HG02885 (cell line): ENCODE results near the gene RBPJL.

Experiments used
- ATAC-seq: cut with Tn5 transposase; IDR thresholded peaks from one replicate; pipeline ENCODE4 v1.9.1; 2021; ENCODE audit warnings: mild to moderate bottlenecking; ENCODE audit not compliant: unreplicated experiment, poor library complexity

The RBPJL gene

DNA sequence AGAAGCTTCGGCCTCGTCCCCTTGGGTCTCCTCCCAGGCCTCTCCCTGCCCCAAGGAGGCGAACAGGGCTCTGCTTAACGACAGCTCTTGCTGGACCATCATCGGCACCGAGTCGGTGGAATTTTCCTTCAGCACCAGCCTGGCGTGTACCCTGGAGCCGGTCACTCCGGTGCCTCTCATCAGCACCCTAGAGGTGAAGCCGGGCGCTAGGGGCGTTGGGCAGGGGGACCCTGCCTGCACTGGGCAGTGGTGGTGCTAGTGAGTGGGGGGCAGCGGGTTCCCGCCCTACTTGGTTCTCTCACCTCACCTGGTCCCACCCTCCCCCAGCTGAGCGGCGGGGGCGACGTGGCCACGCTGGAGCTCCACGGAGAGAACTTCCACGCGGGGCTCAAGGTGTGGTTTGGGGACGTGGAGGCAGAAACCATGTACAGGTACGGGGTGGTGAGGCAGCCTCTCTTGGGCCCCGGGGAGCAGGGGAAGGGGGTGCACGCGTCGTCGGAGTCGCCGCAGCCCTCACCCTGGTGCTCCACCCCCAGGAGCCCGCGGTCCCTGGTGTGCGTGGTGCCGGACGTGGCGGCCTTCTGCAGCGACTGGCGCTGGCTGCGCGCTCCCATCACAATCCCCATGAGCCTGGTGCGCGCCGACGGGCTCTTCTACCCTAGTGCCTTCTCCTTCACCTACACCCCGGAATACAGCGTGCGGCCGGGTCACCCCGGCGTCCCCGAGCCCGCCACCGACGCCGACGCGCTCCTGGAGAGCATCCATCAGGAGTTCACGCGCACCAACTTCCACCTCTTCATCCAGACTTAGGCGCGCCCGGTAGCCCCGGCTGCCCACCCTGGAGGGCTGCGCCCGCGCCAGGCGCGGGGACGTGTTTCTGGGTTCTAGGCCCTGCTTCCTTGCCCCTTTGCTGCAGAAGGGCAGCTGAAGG lies 9.8 kb downstream of the RBPJL start:
- ATAC-seq: no peak

DNA sequence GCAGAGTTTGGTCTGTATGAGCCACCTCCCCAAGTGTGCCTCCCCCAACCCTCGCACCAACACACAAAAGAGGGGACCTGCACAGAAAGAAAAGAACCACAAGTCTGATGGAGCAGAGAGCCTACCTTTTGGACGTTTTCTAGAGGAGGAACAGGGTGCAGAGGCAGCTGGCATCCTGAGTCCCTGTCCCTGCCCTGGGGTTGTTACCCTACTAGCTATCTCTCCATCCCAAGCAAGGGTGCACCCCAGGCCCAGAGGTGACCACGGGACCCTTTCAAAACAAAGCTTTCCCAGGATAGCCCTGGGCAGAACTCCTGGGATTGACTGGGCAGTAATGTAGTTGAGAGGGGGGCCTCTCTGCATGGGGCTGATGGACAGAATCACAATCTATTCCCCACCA lies 11.2 kb downstream of the RBPJL start:
- no peak for ATAC-seq

DNA sequence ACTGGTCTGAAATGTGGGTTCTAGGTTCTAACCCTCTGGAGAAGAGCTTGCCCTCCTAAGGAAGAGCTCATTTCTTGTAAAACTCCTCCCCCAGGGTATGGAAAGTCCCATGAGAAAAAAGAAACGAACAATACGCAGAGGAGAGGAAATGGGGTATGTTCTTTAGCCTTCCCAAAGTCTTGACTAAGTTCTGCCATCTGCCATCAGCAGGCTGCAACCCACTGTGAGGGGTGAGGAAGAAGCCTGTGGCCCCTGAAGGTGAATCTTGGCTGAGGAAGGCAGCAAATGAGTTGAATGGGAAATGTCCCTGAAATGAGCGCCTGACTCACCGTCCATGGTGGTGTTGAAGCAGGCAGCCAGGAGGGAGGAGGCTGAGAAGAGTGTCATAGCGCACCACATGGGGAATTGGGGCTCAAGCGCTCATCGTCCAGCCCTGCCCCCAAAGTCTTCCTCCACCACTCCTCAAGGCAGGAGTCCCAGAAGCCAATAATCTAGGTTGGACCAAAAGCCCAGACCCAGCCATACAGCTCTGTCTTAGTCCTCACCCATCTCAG lies 11.8 kb downstream of the RBPJL start:
- no peak for ATAC-seq

DNA sequence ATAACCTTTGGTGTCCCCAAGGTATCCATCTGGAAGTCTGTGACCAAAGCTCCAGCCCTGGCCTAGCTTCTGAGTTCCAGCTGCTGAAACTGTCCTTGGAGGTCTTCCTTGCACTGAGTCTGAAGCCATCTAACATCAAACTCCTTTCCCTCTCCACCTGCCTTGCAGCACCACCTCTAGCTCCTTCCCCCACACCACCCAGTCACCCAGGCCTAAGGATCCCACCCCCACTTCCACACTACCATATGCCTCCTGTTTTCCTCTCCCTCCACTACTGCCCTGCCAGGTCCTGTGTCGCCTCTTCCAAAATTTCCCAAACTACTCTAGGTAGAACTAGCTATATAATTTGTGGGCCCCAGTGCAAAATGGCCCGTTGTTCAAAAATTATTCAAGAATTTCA lies 12.3 kb downstream of the RBPJL start:
- ATAC-seq: no peak

DNA sequence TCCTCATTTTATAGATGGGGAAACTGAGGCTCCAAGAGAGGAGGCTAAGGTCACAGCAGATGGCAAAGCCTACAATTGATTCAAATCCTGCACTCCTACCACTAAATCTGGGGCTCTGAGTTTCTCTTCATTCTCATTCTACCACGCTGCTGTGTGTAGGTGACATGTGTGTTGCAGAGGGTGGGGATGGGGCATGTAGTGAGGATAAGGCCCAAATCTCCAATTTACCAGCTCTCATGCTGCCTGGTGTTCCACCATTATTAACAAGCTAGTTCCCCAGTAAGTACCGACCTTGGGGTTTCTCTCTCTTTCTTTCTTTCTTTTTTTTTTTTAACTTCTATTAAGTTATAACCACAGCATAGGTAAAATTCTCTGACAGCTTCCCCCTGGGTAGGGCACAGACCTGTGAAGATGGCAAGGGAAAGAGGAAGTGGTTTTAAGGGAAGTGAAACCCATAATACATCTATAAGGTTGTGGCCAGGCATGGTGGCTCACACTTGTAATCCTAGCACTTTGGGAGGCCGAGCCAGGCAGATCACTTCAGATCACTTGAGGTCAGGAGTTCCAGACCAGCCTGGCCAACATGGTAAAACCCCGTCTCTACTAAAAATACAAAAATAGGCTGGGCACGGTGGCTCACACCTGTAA lies 14.4 kb downstream of the RBPJL start:
- no peak for ATAC-seq

DNA sequence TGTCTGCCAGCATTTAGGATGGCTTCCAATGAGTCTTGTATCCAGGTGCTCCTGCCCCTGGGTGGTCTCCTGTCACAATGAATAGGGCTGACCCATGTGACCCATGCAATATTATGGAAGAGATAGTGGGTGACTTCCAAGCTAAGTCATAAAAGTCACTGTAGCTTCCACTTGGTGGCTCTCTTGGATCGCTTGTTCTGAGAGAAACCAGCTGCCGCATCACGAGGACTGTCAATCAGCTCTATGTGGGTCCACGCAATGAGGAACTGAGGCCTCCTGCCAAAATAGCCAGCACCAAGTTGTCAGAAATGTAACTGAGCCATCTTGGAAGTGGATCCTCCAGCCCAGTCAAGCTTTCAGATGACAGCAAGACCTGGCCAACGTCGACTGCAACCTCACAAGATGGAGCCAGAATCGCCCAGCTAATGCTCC lies 16.3 kb downstream of the RBPJL start:
- ATAC-seq: no peak

DNA sequence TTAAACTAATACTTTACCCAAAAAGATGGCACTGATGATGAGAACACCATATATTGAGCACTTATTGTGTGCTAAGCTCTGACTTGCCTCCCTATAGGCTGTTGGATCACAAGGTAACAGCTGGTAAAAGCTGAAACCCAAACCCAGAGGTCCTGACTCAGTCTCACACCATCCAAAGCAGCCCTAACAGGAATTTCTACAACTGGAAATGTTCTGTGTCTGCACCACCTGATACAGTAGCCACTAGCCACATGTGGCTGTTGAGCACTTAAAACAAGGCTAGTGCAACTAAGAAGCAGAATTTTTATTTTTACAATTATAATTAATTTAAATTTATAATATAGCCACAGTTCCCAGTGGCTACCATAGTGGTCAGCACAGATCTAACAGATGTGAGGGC lies 17.1 kb downstream of the RBPJL start:
- no peak for ATAC-seq

DNA sequence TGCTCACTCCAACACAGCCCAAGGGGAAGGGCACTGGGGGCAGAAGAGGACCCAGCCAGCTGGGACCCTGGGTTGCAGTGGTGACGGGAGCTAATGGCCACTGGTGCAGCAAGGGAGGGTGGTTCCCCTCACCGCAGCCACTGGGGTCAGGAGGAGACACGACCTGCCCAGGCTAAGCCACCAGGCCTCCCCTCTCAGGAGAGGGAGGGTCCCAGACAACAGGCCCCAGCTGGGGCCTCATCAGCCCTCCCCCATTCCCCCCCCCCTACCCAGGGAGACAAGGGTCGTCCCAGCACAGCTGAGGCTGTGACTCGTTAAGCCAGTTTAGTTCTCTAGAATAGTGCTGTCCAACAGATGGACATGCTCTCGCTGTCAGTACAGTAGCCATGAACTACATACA lies 18.7 kb downstream of the RBPJL start:
- no peak for ATAC-seq

DNA sequence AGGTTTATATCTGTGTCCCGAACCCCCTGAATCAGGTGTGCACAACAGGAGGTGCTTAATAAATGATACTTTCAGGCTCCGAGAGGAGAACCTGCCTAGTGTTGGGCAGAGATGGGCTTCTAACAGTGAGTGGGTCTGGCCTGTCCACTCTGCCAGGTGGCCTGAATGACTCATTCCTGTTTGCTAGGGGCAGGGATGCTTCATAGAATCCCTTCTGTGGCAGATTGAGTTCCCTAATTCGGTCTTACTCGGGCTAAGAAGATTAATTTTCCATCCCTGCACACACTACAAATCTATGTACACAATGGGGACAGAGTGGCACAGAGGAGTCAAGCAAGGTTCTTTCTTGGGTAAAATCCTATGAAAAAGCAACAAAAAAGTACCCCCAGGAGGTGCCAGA lies 21.8 kb downstream of the RBPJL start:
- ATAC-seq: no peak

DNA sequence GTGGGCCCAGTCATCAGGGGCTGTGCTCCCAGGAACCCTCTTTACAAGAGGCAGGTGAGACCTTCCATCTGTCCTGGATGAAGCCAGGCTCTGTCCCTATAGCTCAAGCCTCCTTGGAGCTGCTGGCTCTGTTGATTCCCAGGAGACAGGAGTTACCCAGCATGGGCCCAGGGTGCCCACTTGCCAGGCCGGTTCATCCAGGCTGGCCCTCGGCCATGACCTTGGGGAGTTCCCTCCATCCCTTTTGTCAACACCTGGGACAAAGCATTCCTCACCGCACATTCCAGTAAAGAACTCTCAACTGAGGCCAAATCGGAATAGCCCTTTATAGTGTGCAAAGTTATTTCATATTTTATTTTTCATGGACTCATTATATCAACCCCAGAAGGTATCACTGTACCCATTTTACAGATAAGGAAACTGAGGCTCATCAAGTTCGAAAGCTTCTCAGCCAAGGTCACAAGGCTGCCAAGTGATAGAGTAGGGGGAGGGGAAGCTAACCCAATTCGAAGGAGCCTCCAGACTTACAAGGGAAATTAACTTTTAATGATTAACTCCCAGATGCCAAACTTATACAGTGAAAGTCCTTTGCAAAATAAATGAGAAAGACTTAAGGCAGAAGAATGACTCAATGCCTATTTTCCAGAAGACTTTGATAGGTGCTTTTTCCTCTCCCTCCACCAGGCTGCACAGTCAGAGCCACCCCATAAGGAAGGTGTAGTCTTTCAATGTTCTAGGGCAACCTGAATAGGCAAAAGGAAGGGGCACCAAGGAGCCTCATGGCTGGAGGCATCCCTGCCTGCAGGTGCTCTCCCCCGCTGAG lies 23.1 kb downstream of the RBPJL start:
- ATAC-seq: no peak

DNA sequence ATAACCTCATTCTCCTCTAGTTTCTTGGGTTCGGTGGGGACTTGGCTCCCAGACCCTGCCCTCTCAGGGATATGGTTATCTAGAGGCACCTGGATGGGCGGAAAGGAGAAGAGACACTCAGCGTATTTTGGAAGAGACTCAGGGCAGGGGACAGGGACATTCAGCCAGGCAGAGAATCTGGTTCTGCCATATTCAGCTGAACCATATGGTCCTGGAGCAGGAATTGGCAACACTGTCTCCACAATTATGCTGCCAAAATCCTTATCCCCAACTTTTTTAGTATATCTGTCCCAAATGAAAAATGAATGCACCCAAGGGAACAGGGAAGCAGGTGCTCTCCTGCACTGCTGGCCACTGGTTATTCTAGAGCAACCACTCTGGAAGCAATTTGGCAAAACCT lies 23.8 kb downstream of the RBPJL start:
- ATAC-seq: no peak

DNA sequence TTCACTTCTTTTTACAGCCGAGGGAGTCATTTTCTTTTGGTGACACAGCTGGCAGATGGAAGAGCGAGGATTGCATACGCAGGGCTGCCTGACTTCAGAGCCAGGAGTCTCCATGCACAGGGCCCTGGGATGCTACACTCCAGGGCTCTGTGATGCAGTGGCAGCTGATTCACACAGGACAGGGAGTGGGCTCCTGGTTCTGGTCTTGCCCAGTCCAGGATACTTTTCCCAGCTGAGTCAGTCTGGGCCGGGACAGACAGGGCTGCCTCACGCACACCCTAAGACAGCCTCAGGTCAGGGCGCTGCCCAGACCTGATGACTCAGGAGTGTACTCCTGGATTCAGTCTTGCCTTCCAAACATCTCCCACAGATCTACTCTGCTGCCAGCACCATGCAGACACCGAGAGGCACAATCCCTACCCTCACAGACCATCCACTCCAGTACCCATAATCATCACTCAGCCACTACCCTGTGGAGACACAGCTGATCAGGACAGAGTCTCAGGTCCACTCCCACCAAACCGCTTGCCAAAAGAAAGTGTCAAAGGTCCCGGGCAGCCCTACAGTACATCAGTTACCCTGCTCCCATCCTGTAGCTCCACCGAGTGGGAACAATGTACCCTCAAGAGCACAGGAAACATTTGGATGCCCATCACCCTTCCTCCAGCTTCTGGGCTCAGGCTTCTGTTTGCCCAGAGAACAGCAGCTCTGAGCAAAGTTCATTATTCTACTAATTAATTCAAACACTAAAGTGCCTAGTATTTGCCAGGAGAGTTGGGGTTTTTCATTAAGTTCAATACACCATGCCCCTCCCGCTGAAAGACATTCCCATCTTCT lies 30.1 kb downstream of the RBPJL start:
- no peak for ATAC-seq

DNA sequence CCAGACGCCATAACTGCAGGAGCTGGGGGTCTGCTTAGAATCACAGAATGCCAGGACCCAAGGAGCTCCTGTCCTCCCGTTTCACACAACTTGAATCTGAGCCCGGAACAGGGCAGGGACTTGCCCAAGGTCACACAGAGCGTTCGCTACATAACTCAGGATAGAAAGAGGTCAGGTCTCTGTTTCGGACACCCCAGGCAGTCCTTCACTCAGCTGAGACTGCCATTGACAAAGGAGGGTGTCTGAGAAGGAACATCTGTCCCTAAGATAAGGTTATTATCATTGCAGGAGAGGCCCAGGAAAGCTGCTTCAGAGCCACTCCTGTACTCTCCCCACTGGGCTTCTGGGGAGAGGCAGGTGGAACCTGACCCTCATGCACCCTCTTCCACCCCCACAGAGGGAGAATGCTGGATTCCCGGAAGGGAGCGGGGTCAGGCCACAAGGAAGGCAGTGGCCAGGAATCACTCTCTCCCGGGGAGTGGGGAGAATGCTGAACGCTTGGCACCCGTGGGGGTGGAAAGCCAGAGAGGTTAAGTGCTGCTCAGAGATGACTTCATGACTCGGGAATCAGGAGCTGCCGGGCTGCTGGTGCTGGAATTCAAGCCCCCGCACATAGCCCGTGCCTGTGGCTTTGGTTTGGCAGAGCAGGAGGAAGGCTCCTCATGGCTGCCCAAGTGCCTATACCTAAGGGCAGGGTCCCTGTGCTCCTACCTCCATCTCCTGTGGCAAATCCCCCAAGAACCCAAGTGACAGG lies 30.9 kb downstream of the RBPJL start:
- ATAC-seq: no peak

DNA sequence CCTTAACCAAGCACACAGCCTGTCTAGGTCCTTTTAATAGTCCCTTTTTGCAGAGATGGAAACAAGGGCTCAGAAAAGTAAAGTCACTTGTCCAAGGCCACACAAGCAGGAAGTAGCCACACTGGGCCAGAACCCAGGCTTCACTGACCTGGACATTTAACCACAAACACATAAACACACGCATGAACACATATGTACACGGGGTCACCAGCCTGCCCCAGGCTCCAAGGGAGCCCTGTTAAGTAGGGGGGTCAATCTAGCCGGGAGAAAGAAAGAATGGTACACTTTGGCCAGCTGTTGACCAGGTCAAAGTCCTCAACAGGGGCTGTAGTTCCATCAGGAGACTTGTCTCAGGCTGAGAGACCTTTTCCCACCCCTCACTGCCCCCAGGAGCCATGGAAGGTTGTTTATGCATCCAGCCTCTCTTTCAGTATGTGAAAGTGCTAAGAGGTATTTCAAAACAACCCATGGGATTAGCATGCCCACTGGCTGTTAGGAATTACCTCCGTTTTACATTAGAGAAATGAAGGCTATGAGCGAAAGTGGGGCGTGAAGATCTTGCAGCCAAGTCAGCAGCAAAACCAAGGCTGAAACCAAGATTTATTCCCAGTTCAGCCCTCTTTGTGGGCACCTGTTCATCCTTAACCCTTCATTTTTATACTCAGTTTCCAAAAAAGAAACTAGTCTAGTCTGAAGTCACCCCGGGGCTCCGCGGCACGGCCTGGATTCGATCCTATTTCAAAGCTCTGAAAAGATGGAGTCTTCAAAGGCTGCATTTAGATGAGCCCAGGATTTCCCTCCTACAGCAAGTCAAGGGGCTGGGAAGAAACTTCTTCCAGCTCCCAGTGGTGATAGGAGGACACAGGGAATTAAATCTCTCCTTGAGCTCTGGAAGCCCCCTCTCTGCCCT lies 31.7 kb downstream of the RBPJL start:
- no peak for ATAC-seq

DNA sequence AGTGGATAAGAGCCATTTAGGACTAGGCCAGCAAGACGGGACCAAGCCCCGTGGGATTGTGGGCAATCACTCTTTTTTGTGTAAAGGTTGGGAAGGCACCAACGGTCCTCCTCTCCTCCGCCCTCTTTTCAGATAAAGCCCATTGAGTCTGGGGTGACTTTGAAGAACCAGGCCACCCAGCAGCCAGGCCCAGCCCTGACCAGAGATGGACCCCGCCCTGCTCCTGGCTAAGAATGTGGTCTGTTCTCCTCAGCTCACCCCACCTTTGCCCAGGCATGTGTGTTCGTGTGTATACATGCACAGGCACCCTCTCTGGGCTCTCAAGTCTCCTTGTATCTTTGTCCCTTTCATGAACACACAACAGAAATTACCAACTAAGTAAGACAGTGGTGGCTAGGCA lies 32.4 kb downstream of the RBPJL start:
- no peak for ATAC-seq

DNA sequence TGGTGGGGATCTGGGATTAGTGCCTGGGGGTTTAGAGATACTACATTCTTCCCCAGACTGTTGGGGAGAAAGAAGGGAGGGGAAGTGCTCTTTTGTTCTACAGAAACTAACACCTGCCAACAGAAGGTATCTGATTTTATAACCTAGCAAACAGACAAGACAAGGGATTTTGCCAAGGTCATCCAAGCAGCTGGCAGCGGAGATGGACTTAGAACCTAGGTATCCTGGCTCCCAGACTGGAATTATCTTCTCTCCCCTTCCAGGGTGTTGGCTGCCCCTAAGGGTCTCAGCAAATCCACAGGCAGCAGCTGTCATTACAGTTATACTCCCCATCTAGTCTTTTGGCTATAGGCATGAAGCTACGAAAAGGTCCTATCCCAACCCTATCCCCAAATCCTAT lies 33.2 kb downstream of the RBPJL start:
- no peak for ATAC-seq

DNA sequence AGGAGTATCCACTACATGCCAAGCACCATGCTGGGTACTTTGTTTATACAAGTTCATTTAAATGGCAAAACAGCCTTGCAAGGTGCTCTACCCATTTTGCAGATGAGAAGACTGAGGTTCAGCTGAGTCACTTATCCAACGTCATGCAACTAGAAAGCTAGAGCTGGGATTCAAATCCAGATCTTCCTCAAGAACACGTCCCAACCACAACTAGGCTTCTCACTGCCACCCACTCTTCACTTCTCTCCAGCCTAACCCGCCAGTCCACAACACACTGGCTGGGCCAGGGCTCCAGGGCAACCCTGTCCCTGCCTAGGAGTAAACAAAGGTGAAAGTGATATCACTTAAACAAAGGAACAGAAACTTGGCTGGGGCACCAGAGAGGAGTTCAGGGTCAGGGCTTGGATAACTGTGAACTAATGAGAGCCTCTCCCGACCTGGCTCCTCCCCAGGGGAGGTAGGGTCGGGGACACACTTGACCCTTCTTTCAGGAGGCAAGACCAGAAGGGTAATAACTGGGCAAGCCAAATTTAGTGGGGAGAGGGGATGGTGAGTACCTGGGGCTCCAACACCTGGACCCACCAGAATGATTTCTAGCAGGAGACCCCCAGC lies 33.7 kb downstream of the RBPJL start:
- no peak for ATAC-seq

DNA sequence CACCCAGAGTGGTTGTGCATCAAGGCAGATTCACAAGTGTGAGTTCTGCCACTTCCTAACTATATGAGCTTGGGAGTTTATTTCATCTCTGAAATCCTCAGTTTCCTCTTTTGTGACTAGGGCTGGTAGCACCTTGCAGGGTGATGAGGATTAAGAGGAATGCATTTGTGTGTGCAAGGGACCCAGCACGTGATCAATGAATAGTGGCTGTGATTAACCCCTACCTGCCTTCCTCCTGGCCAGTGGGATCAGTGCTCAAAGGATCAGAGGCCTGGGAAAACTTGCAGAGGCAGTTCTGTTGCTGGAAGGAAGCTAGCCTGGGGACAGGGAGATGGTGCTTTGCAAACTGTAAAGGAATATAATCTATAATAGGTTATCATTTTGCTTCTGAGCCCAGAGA lies 34.3 kb downstream of the RBPJL start:
- no peak for ATAC-seq
